HG03558 (cell line): ENCODE data around the gene GXYLT2.
"Not testable (repeated sequence)": the region's sequence is repeated elsewhere in the genome, so short reads cannot be mapped to it uniquely, and the experiment has no call there.

Experiments
- ATAC-seq: cut with Tn5 transposase; IDR thresholded peaks from one replicate; pipeline ENCODE4 v1.9.1; 2021; ENCODE audit warnings: moderate number of reproducible peaks; ENCODE audit not compliant: unreplicated experiment; ENCODE audit errors: extremely low read depth

Gene GXYLT2

GRCh38 chr3:72999951-73000350, 112.1 kb downstream of the GXYLT2 start:
- no peak for ATAC-seq

- ATAC-seq: not testable (repeated sequence)
Observed at GRCh38 chr3:73003050-73003449, 115.2 kb downstream of the GXYLT2 start.

DNA sequence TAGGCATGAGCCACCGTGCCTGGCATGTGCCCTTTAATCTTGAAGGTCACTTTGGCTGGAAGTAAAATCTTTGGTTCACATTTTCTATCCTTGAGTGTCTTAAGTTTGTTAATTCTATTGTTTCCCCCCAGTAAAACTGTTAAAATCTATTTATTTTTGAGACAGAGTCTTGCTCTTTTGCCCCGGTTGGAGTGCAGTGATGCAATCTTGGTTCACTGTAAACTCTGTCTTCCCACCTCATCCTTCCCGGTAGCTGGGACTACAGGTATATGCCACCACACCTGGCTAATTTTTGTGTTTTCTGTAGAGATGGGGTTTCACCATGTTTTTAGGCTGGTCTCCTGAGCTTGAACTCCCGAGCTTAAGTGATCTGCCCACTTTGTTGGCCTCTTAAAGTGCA, 116.5 kb downstream of the GXYLT2 start:
- no peak for ATAC-seq

DNA sequence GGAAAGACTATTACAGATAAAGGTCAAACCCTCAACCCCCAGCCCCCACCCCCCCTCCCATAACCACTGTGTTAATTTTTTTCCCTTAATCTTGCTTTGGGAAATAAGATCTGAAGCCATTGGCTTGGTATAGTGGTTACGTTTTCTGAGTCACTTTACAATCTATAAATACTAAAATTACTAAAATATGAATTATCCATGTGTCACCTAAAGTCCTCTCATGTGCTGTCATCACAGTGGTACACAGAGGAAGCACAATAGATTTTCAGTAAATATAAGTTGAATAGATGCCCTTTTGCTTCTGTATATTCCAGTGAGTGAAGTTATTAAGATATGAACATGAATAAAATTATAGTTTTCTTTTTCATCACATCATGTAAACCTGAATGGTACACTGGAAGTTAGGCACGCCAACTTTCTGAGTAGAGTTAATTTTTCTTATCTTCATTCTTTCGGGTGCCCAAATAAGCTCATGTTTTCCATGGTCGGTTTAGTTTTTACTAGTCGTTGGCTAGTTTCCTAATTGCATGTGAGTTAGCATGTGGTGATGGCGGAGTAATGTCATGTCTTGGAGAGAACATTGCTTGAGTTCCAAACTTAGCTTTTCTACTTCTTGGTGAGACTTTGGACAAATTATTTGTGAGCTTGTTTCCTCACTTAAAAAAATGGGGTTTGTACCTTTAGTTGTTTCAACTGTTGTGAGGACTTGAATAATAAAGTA, 120.3 kb downstream of the GXYLT2 start:
- ATAC-seq: no peak

DNA sequence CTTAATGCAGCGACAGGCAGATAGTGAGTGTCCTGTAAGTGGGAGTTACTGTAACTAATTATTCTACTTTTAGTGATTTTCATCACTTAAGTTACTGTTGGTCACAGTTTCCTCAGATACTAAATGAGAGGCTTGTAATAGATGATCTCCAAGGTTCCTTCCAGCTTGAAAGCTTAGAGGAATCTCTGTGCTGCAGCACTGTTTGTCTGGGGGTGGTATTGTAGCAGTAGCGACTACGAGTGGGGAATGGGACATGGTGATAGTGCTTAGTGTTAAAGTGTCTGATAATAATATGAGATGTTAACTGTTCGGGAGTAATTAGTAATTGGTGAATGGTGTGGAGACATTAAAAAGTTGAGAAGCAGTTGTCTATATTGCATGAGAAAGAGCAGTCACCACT, 121.2 kb downstream of the GXYLT2 start:
- ATAC-seq: no peak

- ATAC-seq: no peak
Observed at GRCh38 chr3:73009750-73010149, 121.9 kb downstream of the GXYLT2 start.

- no peak for ATAC-seq
Observed at GRCh38 chr3:73010158-73010557, 122.3 kb downstream of the GXYLT2 start.

DNA sequence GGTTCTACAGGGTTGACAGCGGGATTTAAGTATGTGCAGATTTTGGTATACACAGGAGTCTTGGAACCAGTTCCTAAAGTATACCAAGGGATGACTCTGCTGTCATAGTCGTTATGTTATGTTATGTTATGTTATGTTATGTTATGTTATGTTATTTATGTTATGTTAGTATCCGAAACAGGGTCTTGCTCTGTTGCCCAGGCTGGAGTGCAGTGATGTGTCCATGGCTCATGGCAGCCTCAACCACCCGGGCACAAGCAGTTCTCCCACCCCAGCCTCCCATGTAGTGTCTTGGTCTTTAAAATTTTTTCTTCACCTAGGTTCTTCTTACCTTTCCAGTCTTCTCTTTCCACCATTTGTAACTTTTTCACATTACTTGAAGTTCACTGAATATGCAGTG, 130.5 kb downstream of the GXYLT2 start:
- no peak for ATAC-seq

- no peak for ATAC-seq
Observed at GRCh38 chr3:73018790-73019441, 131.1 kb downstream of the GXYLT2 start.

GRCh38 chr3:73021301-73021835, 133.5 kb downstream of the GXYLT2 start:
- ATAC-seq: no peak

- no peak for ATAC-seq
Observed at GRCh38 chr3:73024836-73025235, 137.0 kb downstream of the GXYLT2 start.

DNA sequence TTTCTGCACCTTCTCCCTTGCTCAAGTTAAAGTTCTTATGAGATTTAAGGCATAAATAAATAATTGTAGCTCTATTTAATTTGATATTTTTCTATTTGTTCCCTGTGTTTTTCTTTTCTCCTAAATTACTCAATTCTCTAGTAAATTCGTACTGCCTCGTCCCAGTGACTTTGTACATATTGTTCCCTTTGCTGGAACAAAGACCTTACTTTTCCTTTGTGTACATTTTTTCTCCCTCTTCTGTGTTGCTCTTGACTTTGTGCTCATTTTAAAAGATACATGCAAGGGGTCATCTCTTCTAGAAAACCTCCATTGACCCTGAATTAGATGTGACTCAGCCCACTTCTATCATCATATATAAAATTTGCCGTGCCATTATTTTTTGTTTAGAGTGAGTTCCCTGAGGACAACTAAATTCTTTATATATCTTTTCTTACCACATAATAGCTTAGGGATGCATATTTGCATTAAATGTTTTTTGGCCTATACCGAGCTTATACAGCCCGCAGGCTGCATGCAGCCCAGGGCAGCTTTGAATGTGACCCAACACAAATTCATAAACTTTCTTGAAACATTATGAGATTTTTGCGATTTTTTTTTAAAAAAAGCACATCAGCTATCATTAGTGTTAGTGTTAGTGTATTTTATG, 138.4 kb downstream of the GXYLT2 start:
- ATAC-seq: no peak
